ENCODE measurements around the gene BZW2.

GRCh38 chr7:16711730-16712129 lies 65.7 kb downstream of the BZW2 start:
- TF ChIP-seq, protein P1, sequence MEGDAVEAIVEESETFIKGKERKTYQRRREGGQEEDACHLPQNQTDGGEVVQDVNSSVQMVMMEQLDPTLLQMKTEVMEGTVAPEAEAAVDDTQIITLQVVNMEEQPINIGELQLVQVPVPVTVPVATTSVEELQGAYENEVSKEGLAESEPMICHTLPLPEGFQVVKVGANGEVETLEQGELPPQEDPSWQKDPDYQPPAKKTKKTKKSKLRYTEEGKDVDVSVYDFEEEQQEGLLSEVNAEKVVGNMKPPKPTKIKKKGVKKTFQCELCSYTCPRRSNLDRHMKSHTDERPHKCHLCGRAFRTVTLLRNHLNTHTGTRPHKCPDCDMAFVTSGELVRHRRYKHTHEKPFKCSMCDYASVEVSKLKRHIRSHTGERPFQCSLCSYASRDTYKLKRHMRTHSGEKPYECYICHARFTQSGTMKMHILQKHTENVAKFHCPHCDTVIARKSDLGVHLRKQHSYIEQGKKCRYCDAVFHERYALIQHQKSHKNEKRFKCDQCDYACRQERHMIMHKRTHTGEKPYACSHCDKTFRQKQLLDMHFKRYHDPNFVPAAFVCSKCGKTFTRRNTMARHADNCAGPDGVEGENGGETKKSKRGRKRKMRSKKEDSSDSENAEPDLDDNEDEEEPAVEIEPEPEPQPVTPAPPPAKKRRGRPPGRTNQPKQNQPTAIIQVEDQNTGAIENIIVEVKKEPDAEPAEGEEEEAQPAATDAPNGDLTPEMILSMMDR (IDR thresholded peaks at IDR 0.05) = no peak
- no peak for TF ChIP-seq POLR2AphosphoS5 (IDR thresholded peaks at IDR 0.05)

Measured in transverse colon (tissue), 4 donors.